HEK293T (cell line): ENCODE measurements around the gene CORO2B.

ENCODE experiments used
- BHLHE40 ChIP-seq: fragments of 450-650 bp; IDR thresholded peaks from 2 replicates; pipeline ENCODE4 v1.6.1; 2016; ENCODE audit warnings: mild to moderate bottlenecking, moderate library complexity, borderline replicate concordance
- CTBP1 ChIP-seq: fragments of 450-650 bp; IDR thresholded peaks from 2 replicates; pipeline ENCODE4 v1.6.1; 2016; ENCODE audit warnings: borderline replicate concordance
- FOXA1 ChIP-seq: fragments of 450-650 bp; IDR thresholded peaks from 2 replicates; pipeline ENCODE4 v1.6.1; 2016; ENCODE audit warnings: mild to moderate bottlenecking
- HDGF ChIP-seq: fragments of 450-650 bp; IDR thresholded peaks from 2 replicates; pipeline ENCODE4 v1.6.1; 2017; ENCODE audit warnings: antibody characterized with exemption, borderline replicate concordance
- LEF1 ChIP-seq: fragments of 450-650 bp; IDR thresholded peaks from 2 replicates; pipeline ENCODE4 v1.6.1; 2017; ENCODE audit warnings: mild to moderate bottlenecking, borderline replicate concordance
- PKNOX1 ChIP-seq: fragments of 450-650 bp; IDR thresholded peaks from 2 replicates; pipeline ENCODE4 v1.6.1; 2016
- SP1 ChIP-seq: fragments of 450-650 bp; IDR thresholded peaks from 2 replicates; pipeline ENCODE4 v1.6.1; 2017
- SUZ12 ChIP-seq: fragments of 450-650 bp; IDR thresholded peaks from 2 replicates; pipeline ENCODE4 v1.6.1; 2016; ENCODE audit warnings: mild to moderate bottlenecking
- ZNF384 ChIP-seq: fragments of 450-650 bp; IDR thresholded peaks from 2 replicates; pipeline ENCODE4 v1.6.1; 2016

GRCh38 chr15:68542771-68543164, 36.0 kb upstream of the CORO2B start:
- no peak for TF ChIP-seq SUZ12
- no peak for TF ChIP-seq BHLHE40
- no peak for TF ChIP-seq SP1
- TF ChIP-seq LEF1 = no peak
- no peak for TF ChIP-seq HDGF
- no peak for TF ChIP-seq FOXA1
- no peak for TF ChIP-seq ZNF384
- no peak for TF ChIP-seq CTBP1
- no peak for TF ChIP-seq PKNOX1
